Measurements from ENCODE around the gene SMG7. TPM values are rescaled to one million over a fixed set of nuclear protein-coding genes. Genes with fewer than 3 reads are reported as not detected.

The SMG7 gene
- total and polyA plus RNA-seq, 2 of the 4 experiments (the other 2 are of a cell fraction), result 18.1 to 22.6 TPM

- no peak overlapping the region for H3K9ac ChIP-seq (ENCODE audit: low read depth, low read length)
- H3K4ac ChIP-seq (ENCODE audit: low read depth, low read length), result no peak overlapping the region
- H4K20me1 ChIP-seq (ENCODE audit: insufficient read depth, low read length), result no peaks in the 10 kb centered on the region
- no peak overlapping the region for H2BK5ac ChIP-seq (ENCODE audit: low read depth, low read length, poor library complexity, severe bottlenecking)
- intact Hi-C loops (cut with micrococcal nuclease) (no loop called here), in situ Hi-C loops (cut with MboI; ENCODE audit: low sequenced_read_pairs) (no loop called here), dilution Hi-C loops (cut with HindIII; ENCODE audit: low sequenced_read_pairs, unreplicated experiment) (no loop called here)
- H3K4me1 ChIP-seq (ENCODE audit: control insufficient read depth, insufficient read depth, low read length), result peaks cover 5% of the 10 kb centered on the region; the same call in 1 of the 2 replicates
- no peak overlapping the region for H3K23ac ChIP-seq (ENCODE audit: low read depth, low read length)
- ChIA-PET POLR2A (ENCODE audit: unreplicated experiment) (no interaction called here), CTCF (no interaction called here)
- H4K5ac ChIP-seq (ENCODE audit: low read depth, low read length), result no peak overlapping the region
- no peak overlapping the region for H3K18ac ChIP-seq (ENCODE audit: low read depth, low read length)
- no peak overlapping the region for H4K8ac ChIP-seq (ENCODE audit: low read depth in 2 of 2, low read length in 2 of 2)
- DNase-seq (no peak), ATAC-seq (ENCODE audit: low read depth) (no peak)
- no peak overlapping the region for H2AK9ac ChIP-seq (replicated peaks; ENCODE audit: low read depth, low read length, poor library complexity)
- no peaks in the 10 kb centered on the region for H3K79me1 ChIP-seq (ENCODE audit: low read depth in 1 of 2, low read length in 2 of 2)
- H3K9me1 ChIP-seq (ENCODE audit: insufficient read depth, low read length), result 0 out of 2 replicates have a peak, but pooled peaks cover 4% of the 10 kb centered on the region
- H2BK15ac ChIP-seq (ENCODE audit: low read depth, low read length), result no peak overlapping the region
- no peak overlapping the region for H3K27ac ChIP-seq (ENCODE audit: insufficient read depth, low read length)
- no peaks in the 10 kb centered on the region for H3K27me3 ChIP-seq (ENCODE audit: control insufficient read depth, insufficient read depth, low read length)
- TF ChIP-seq RFX5 (IDR thresholded peaks at IDR 0.05; ENCODE audit: low read depth, low read length), result no peak
- no peak for TF ChIP-seq NFE2L2 (IDR thresholded peaks at IDR 0.05; ENCODE audit: low read depth, low read length)
- no peak for TF ChIP-seq CHD1 (IDR thresholded peaks at IDR 0.05; ENCODE audit: low read depth, low read length)
- H3K4me3 ChIP-seq (ENCODE audit: insufficient read depth, low read depth, low read length), result no peak overlapping the region
- H3K56ac ChIP-seq (ENCODE audit: extremely low read depth, insufficient read depth, low read length), result no peak overlapping the region
- no peak overlapping the region for H2BK120ac ChIP-seq (ENCODE audit: low read depth, low read length)
- H4K91ac ChIP-seq (ENCODE audit: insufficient read depth, low read depth, low read length), result no peak overlapping the region
- H3K14ac ChIP-seq (replicated peaks; ENCODE audit: low read depth, low read length), result no peak overlapping the region
- H3K9me3 ChIP-seq (ENCODE audit: control insufficient read depth, insufficient read depth, low read length), result no peaks in the 10 kb centered on the region
- no peak overlapping the region for H2AFZ ChIP-seq (replicated peaks; ENCODE audit: low read length, poor library complexity)
- H3K4me2 ChIP-seq (ENCODE audit: low read depth, low read length), result no peak overlapping the region
- H3K36me3 ChIP-seq (ENCODE audit: control insufficient read depth, insufficient read depth, low read length), result no peaks in the 10 kb centered on the region
- BruUV-seq (replicated peaks), result no TSS peak
- no CpG with 5 or more reads among the region's 2 CpGs for WGBS, 2 experiments (ENCODE audit: extremely low coverage in 2 of 2, insufficient read length in 1 of 2)
- no peak overlapping the region for H2BK20ac ChIP-seq (ENCODE audit: low read depth, low read length)
- H2AK5ac ChIP-seq (ENCODE audit: low read depth, low read length), result no peak overlapping the region
Measured at GRCh38 chr1:183562701-183563100, 90.4 kb downstream of the SMG7 start.

Measured in IMR-90 (cell line).